NCI-H748 (cell line): Measurements from ENCODE around the gene CERKL.
A peak's percentile ranks its signal among the peaks of the same experiment; 100 is the strongest.
"Not testable (repeated sequence)": the region's sequence is repeated elsewhere in the genome, so short reads cannot be mapped to it uniquely, and the experiment has no call there.

ENCODE experiments used
- DNase-seq: peaks from one replicate; lab custom pipeline; 2025; ENCODE audit not compliant: unreplicated experiment; lab: John Stamatoyannopoulos, UW

CERKL gene, protein sequence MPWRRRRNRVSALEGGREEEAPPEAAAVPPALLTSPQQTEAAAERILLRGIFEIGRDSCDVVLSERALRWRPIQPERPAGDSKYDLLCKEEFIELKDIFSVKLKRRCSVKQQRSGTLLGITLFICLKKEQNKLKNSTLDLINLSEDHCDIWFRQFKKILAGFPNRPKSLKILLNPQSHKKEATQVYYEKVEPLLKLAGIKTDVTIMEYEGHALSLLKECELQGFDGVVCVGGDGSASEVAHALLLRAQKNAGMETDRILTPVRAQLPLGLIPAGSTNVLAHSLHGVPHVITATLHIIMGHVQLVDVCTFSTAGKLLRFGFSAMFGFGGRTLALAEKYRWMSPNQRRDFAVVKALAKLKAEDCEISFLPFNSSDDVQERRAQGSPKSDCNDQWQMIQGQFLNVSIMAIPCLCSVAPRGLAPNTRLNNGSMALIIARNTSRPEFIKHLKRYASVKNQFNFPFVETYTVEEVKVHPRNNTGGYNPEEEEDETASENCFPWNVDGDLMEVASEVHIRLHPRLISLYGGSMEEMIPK

DNA sequence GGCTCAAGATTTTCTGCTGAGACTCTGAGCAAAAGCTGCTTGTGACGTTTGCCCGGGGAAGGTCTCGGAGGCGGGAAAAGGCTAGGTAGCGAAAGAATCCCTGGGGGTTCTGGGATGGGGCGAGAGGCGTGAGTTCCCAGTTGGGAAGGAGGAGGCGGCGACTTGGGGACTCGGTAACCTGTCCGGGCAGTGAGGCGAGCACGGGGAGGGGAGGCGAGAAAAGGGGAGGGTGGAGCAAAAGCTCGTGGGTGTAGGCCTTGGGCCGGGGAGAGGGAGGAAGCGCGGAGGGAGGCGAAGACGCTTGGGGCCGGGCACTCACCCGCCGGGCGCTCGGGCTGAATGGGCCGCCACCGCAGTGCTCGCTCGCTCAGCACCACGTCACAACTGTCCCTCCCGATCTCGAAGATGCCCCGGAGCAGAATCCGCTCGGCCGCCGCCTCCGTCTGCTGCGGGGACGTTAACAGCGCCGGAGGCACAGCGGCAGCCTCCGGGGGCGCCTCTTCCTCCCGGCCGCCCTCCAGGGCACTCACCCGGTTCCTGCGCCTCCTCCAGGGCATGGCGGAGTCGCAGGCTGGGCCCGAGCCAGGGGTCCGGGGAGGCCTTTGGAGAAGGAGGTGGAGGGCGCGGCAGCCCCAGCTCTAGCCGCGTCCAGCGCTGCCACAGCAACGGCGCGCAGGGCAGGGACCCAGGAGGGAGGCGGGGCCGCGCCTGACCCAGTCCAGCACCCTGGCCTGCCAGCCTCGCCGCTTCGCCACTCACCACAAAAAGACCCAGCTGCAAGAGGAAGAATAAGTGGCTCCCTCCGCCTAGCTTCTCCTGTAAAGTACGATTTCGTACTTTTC, at the start of gene CERKL:
CERKL (minus strand) TSS at position 656 of the 842 bp plus-strand sequence; CDS start at position 557, 99 bp downstream.
- peak; percentile 96 for DNase-seq

DNA sequence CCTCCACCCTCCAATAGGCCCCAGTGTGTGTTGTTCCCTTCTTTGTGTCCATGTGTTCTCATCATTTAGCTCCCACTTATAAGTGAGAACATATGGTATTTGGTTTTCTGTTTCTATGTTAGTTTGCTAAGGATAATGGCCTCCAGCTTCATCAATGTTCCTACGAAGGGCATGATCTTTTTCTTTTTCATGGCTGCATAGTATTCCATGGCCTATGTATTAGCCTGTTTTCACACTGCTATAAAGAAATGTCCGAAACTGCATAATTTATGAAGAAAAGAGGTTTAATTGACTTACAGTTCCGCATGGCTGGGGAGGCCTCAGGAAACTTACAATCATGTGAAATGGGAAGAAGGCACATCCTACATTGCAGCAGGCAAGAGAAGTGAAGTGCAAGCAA, 45.6 kb upstream of the CERKL start:
- not testable (repeated sequence) for DNase-seq

DNA sequence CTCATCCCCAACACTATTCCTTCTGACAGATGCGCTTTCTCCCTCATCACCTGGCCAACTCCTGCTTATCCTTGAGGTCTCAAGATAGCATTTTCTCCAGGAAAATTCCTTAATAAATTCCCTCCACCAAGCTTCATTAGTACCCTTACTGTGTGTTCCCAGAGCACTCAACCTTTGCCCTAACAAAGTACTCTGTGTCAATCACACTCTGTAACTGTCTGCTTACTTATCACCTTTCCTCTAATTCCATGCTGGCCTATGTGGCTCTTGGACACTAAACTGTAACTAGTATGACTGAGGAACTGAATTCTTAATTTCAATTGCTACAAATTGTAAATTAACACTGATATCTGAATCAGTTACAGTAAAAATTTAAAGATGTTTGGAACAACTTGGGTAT, 41.3 kb upstream of the CERKL start:
- no peak for DNase-seq

DNA sequence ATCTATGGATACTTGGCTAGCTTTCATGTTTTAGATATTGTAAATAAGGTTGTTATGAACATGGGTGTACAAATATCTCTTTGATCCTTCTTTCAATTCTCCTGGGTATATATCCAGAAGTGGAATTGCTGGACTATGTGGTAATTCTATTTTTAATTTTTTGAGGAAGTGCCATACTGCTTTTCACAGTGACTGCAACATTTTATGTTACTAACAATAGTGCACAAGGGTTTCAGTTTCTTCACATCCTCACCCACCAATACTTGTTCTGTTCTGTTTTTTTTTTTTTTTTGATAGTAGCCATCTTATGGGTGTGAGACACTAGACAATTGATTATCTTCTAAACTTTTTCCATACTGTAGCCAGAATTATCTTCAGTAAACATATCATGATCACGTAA, 40.7 kb upstream of the CERKL start:
- DNase-seq = no peak

DNA sequence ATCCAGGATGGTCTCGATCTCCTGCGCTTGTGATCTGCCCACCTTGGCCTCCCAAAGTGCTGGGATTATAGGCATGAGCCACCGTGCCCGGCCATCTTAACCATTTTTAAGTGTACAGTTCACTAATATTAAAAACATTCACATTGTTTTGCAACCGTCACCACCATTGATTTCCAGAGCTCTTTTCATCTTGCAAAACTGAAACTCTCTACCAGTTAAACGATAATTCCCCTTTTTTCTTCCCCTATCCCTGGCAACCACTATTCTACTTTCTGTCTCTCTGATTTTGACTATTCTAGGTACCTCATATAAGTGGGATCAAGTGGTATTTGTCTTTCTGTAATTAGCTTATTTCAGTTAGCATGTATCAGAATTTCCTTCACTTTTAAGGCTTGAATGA, 40.2 kb upstream of the CERKL start:
- DNase-seq = no peak

DNA sequence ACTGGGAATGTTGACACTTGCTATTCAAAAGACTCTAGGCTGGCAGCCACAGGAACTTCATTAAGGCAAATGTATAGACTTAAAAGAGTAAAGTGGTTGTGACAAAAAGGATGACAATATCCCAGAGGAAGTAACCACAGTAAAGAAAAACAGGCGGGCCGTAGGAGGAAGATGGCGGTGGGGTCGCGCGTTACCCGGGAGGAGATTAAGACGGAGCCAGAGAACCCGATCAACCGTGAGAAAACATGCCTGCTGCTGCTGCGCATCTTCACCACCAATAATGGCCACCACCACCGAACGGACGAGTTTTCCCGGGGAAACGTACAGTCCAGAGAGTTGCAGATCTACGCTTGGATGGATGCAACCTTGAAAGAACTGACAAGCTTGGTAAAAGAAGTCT, 37.4 kb upstream of the CERKL start:
- DNase-seq = no peak

DNA sequence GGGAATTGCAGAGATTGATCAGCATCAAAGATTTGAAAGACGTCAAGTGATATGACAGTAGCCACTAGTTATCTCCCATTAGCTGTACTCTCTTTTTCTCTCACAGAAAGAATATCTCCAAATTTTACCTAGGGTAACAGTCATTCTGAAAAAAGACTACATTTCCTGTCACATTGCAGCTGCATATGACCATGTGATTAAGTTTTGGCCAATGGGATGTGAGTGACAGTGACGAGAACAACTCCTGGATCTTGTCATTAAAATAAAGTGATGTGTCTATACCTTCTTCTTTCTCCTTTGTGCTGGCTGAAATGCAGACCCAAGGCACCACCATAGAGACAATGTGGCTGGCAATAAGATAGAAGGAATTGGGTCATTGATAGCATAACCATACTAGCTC, 34.0 kb upstream of the CERKL start:
- DNase-seq = no peak

DNA sequence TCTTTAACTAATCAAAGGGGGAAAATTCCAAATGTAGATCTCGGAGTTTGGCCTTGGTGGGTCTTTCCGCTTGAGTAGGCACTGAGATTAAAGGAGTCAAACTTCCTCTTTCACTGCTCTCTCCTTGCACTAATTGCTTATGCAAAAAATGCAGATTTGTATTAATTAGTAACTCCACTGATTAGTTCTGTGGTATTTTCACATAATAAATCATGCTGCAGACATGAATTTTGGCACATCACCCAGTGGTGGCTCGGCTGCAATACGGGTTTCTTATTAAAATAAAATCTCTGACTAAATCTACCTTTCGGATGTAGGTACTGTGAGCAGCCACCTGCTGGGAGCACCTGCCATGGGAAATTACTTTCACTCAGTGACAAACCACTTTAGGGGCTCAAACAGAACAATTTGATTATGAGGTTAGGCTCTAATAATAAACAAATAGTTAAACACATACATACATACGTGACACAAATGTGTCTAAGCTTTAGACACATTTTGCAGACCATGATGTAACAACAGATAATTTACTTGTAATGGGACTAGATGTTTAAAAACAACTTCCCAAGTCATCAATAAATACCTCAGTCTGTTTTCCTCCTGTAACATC, 29.8 kb upstream of the CERKL start:
- peak; percentile 98 for DNase-seq

DNA sequence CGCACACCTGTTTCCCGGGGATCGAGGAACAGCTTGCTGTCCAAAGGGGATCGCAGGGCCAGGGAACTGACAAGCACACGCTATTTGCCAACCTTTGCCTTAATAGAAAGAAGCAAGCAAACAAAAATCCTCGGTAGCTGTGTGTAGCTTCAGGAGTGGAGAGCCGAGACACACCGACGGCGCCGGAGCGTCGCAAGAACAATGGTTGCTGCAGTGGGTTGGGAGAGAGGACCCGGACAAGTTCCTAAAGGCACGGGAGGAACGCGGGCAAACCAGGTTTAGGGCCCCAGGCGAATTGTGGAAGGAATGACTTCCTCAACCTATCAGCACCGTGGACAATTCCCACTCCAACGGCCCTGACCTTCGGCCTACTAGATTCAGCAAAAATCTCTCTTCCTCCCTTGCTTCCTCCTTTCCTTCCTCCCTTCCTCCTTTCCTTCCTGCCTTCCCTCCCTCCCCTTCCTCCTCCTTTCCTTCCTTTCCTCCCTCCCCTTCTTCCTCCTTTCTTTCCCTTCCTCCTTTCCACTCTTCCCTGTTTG, 28.3 kb upstream of the CERKL start:
- DNase-seq = peak; percentile 87

DNA sequence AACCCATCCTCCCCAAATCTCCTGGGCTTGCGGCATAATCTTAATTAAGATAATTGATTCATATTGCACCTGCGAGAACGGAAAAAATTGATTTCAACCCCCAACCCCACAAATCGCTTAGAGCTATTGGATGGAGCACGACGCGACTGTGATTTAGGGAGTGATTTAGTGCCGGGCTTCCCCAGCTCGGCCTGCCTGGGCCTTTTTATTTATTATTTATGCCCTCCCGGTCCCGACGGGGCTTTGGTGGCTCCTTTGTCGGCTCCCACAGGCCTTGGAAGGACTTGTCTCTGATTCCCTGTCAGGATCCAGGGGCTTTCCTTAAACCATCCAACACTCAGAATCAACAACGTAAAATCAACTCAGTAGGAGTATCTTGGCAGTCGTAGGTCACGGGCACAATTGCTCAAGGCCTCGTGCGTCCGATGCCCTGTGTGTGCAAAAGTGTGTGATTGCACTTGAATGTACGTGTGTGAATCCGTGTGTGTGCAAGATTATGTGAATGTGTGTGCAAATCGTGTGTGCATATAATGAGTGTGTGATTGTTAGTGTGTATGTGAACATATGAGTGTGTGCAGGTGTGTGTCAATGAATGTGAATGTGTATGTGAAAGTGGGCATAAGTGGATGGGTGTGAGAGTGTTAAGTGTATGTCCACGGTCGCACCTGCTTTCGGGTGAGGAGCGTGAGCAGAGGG, 27.7 kb upstream of the CERKL start:
- peak; percentile 39 for DNase-seq

DNA sequence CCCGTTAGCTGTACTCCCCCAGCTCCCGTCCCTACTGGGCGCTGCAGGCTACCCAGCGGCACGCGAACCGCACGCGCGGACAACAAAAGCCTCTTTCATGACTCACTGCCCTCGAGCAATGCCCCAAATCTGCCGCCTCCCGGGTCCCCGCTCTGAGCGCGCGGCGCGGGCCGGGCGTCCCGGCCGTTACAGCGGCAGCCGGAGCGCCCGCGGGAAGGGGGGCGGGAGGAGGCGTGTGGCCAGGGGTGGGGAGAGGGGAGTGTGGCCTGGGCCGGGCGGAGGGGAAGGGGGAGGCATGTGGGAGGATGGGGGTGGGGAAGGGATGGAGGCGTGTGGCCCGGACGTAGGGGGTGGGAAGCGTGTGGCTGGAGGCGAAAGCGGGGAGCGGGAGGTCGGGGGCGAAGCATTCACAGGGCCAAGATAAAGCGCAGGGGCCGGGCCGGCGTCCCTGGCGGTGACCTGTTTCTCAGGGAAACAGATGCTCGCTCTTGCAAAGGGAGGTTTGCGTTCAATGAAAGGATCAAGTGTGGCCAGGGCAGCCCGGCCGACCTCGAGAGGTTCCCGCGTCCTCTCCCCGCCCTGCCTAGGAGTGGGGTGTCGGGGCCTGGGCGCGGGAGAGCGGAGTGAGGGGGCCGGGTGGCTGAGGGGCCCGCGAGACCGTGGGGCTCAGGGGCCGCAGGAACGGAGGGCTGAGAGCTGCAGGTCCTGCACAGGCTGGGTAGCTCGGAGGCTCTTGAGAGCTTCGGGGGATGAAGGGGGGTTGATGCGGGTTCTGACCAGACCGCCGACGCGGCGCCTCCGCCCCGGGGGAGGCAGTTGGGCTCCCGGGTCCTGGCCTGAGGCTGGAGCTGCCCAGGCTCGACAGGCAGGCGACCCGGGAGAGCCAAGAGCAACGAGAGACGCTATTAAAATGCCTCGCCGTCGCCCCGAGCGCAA, 26.9 kb upstream of the CERKL start:
- no peak for DNase-seq

DNA sequence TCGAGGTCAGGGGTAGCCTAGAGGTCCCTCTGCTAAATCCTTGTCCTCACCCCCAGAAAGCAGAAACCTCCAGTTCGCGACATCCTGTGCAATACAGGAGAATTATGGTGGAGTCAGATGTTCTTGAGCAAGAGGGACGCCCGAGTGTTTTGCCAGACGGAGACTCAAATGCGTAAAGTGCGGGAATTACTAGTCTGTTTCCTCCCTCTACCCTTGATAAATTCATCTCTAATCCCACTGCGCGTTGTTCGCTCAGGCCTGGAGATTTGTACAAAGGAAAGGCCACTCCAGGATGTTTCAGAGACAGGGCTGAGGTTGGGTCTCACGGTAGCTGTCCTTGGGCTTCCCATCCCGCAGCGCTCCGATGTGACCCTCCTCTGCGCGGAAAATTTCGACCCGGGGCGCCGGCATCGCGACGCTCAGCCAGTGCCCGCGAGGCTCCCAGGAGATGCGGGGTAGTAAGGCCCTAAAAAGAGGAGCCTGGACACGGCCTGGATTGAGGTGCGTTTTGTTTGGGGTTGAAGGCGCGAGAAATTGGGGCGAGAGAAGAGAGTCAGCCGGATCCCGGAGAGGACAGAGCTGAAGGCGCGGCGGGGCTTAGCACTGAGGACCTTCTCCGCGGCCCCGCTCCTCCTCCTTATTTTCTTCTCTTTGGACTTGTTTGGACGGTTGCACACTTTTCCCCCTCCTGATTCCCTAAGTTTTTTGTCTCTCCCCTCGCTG, 26.1 kb upstream of the CERKL start:
- no peak for DNase-seq

DNA sequence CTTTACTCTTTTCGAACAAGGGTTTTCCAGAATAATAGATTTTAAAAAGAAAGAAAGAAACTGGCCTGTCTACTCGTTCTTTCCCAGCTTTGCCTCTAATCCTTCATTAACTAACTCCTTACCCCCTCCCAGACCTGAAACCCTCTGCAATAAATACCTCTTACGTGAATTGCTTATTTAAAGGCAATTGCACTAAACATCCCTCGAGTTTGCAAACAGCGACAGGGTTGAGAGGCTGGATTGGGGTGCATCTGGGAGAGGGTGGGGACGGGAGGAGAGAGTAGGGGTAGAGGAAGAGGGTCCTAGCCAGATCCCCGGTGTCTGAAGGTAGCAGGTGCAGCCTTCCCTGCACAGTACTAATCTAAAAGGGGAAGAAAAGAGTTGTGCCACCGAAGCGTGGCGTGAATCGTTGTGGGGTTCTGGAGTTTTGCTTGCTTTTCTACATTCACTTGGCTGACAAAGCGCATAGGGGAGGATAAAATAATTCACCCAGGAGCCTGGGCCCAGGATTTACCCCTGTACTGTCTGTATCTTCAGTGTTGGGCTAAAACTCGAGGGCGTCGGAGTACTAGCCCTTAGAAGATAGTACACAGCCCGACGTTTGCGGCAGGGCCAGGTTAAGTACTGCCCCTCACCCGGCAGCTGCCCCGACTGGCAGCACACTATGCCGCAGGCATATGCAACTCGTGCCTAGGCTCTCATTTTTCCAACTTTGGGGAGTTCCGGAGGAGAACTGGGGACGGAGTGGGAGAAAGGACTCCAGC, 25.3 kb upstream of the CERKL start:
- no peak for DNase-seq

DNA sequence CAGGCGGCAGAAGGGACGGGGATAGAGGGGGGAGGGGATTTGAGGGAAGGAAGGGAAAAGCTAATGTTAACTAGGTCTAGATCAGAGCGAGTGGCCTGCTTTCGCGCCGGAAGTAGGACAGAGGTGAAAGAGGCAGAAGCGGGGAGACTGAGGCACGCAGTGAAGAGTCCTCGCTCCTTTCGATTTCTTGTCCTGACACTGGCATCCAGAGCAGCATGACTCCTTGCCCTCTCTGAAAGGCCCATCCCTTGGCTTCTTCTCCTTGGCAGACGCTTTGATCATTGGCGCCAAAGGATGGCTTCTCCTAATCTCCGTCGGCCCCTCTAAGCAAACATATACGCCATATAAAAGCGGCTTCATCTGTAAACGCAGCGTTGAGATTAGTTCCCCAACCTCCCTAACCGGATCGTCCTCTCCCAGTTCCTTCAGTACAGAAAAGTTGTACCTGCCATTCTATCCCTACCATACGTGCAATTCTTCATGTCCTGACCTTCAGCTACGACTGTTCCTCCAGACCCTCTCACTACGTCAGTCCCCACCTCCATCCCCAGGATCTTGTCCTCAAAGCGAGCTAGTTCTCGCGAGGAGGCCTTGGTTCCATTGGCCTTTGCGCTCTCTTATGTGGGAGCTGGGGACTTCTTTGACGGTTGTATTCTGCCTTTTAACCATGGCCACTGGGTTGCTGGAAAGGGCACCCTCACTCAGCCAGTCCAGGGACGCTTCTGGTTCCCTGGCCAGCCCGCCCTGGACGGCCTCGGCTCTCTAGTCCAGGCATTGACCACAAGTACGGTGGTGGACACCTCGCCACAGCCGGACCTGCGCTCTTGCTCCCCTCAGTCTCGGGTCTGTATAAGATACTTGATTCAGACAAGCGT, 24.3 kb upstream of the CERKL start:
- no peak for DNase-seq

DNA sequence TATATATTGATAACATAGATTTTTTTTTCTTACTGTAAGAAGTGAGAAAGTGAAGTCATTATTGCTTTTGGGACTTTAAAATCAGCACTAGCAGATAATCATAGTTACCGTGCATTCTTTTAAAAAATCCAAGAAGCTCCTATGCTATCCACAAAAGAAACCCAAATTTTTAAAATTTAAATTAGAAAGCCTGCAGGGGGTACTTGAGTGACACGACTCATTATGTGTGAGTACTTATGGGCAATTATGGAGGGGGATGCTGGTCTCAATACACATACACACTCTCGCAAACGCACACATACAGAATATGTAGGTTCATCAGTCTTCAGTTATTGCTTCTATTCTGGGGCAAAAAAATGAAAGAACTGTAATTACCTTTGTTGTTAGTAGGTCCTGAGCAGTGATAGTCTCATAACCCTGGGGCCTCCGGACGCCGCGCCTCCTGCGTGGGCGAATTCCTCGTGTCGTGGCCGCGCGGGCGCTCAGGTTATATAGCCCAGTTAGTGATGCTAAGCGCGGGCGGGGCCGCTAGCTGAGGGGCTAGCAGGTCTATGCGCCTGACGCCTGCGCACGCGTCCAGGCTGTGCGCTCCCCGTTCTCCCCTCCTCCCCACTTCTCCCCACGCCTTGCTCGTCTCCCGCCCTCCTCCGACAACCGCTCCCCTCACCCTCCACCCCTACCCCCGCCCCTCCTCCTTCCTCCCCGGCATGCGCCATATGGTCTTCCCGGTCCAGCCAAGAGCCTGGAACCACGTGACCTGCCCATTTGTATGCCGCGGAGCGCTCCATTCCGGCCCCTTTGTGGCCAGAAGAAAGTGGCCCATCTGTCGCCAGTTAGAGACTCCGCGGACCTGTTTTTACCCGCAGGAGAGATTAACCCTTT, 23.4 kb upstream of the CERKL start, which contains the start of gene NEUROD1:
NEUROD1 (minus strand) TSS at position 463 of the 882 bp plus-strand sequence. CDS start 1,657 bp downstream, outside the sequence.
- DNase-seq = no peak

DNA sequence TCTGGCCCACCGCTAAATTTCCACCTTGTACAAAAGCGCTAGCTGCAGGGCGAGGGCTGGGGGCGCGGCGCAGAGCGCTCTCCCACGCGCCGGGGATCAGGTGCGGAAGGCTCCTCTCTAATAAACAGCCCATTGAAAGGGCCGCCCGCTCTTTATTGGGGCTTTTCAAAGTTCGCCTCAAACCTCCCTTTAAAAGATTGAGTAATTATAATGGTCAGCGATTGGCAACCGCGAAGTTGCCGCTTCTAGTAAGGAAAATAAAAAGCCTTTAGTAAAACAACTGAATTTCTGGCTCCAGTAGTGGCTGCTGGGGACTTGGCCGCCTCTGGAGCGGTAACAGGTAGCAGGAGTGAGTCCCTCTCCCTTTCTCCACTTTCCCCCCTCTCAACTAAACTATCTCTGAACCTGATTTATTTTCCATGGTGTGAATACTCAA, 22.7 kb upstream of the CERKL start:
- DNase-seq = peak; percentile 32
